Mesothelial cell of epicardium (in vitro differentiated cells): ENCODE results near the gene TYSND1. TPM values are rescaled to one million over a fixed set of nuclear protein-coding genes. Genes with fewer than 3 reads are reported as not detected.
"Not testable (repeated sequence)": the region's sequence is repeated elsewhere in the genome, so short reads cannot be mapped to it uniquely, and the experiment has no call there.

Experiments
- DNase-seq, 2 experiments: peaks; one replicate each; pipeline ENCODE4 v3.0.0; 2021; ENCODE audit warnings: low spot score in 2 of 2; ENCODE audit not compliant: unreplicated experiment in 2 of 2
- H3K27ac Mint-ChIP-seq: 2 replicates; pipeline ENCODE4 v1.8.0; 2021; ENCODE audit warnings: mixed read lengths
- H3K27me3 Mint-ChIP-seq: 2 replicates; pipeline ENCODE4 v1.8.0; 2021; ENCODE audit warnings: low read depth, mixed read lengths
- H3K36me3 Mint-ChIP-seq: 2 replicates; pipeline ENCODE4 v1.8.0; 2021; ENCODE audit warnings: mixed read lengths
- H3K4me1 Mint-ChIP-seq: 2 replicates; pipeline ENCODE4 v1.8.0; 2021; ENCODE audit warnings: mixed read lengths
- H3K4me3 Mint-ChIP-seq: 2 replicates; pipeline ENCODE4 v1.8.0; 2021; ENCODE audit warnings: mild to moderate bottlenecking, moderate library complexity, mixed read lengths
- H3K9me3 Mint-ChIP-seq: 2 replicates; pipeline ENCODE4 v1.8.0; 2021; ENCODE audit warnings: mixed read lengths
- total RNA-seq: library from RNA; stranded (reverse); gene quantifications from 3 replicates; pipeline ENCODE4 v1.2.1, GENCODE V29; 2021
- TF ChIP-seq, protein P1 (sequence below): fragments of 200-600 bp; sonication (generic); IDR thresholded peaks from one replicate; pipeline ENCODE4 v1.5.0; 2021; ENCODE audit warnings: antibody characterized with exemption; ENCODE audit not compliant: unreplicated experiment

The TYSND1 gene
- total RNA-seq, 1 donor from 2014 or later: 19.9 TPM

- H3K4me1 Mint-ChIP-seq: peaks cover 7% of the 10 kb centered on the region
- no peaks in the 10 kb centered on the region for H3K27me3 Mint-ChIP-seq
- no peak overlapping the region for H3K4me3 Mint-ChIP-seq
- DNase-seq: no peak
- H3K27ac Mint-ChIP-seq: no peak overlapping the region
- H3K9me3 Mint-ChIP-seq: no peaks in the 10 kb centered on the region
- H3K36me3 Mint-ChIP-seq: peaks cover 2% of the 10 kb centered on the region
- TF ChIP-seq, protein P1, sequence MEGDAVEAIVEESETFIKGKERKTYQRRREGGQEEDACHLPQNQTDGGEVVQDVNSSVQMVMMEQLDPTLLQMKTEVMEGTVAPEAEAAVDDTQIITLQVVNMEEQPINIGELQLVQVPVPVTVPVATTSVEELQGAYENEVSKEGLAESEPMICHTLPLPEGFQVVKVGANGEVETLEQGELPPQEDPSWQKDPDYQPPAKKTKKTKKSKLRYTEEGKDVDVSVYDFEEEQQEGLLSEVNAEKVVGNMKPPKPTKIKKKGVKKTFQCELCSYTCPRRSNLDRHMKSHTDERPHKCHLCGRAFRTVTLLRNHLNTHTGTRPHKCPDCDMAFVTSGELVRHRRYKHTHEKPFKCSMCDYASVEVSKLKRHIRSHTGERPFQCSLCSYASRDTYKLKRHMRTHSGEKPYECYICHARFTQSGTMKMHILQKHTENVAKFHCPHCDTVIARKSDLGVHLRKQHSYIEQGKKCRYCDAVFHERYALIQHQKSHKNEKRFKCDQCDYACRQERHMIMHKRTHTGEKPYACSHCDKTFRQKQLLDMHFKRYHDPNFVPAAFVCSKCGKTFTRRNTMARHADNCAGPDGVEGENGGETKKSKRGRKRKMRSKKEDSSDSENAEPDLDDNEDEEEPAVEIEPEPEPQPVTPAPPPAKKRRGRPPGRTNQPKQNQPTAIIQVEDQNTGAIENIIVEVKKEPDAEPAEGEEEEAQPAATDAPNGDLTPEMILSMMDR: no peak
Observed at GRCh38 chr10:70126700-70127395, 19.7 kb downstream of the TYSND1 start.

DNA sequence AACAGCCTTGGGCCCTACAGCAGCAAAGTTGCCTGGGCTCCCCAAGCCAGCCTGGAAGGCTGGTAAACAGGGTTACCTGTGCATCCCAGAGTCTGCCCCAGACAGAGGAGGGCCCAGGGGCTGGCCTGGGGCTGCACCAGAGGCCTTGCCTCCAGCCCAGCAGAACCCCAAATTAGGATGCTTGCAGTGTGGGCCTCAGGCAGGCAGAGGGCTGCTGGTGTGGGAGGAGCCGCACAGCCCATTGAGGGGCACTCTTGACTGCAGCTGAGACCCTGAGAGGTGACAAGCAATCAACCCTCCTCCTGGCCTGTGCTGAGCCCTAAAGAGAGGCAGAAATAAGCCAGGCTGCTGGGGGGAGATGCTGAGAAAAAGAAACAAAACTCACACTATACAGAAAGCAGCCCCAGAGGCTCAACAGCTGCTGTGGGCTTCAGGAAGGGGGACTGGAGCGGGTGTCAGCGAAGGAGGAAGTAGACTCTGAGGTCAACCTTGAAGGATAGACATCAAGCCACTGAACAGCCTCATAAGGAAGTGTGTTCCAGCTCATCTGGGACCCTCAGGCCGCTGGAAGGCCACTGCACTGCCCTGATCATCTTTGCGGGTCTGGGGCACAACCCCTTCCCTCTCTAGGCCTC lies 20.5 kb downstream of the TYSND1 start:
- Mint-ChIP-seq H3K27ac (no peak overlapping the region), H3K9me3 (no peaks in the 10 kb centered on the region), H3K4me1 (no peaks in the 10 kb centered on the region), H3K36me3 (peaks cover 2% of the 10 kb centered on the region), H3K27me3 (no peaks in the 10 kb centered on the region), H3K4me3 (no peak overlapping the region)
- TF ChIP-seq, protein P1: no peak
- no peak for DNase-seq

- no peak for DNase-seq
- no peaks in the 10 kb centered on the region for H3K4me1 Mint-ChIP-seq
- TF ChIP-seq, protein P1: no peak
- H3K4me3 Mint-ChIP-seq: no peak overlapping the region
- peaks cover 2% of the 10 kb centered on the region for H3K36me3 Mint-ChIP-seq
- H3K9me3 Mint-ChIP-seq: no peaks in the 10 kb centered on the region
- no peaks in the 10 kb centered on the region for H3K27me3 Mint-ChIP-seq
- H3K27ac Mint-ChIP-seq: no peak overlapping the region
Observed at GRCh38 chr10:70124918-70125317, 21.6 kb downstream of the TYSND1 start.

DNA sequence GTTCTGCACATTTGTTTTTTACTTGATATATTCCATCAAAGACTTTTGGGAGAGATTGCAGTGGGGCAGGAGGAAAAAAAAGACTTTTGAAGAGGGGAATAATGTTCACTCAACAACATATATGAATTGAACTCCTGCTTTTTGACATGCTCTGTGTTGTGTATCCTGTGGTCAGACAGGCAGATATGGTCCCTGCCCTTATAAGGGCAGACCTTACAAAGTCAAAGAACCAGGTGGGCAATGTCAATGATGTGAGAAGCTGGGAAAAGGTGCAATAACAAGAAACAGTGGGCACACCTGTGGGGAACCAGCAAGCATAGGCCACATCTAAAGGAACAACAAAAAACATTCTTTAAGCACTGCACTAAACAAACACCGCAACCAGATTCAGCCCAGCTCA lies 22.1 kb downstream of the TYSND1 start:
- H3K9me3 Mint-ChIP-seq: no peaks in the 10 kb centered on the region
- no peaks in the 10 kb centered on the region for H3K4me1 Mint-ChIP-seq
- H3K36me3 Mint-ChIP-seq: peaks cover 2% of the 10 kb centered on the region
- no peak overlapping the region for H3K27ac Mint-ChIP-seq
- DNase-seq: no peak
- TF ChIP-seq, protein P1: no peak
- no peak overlapping the region for H3K4me3 Mint-ChIP-seq
- H3K27me3 Mint-ChIP-seq: no peaks in the 10 kb centered on the region

GRCh38 chr10:70123817-70124216 lies 22.7 kb downstream of the TYSND1 start:
- no peak for DNase-seq
- peaks cover 2% of the 10 kb centered on the region for H3K36me3 Mint-ChIP-seq
- H3K27ac Mint-ChIP-seq: no peak overlapping the region
- no peaks in the 10 kb centered on the region for H3K27me3 Mint-ChIP-seq
- H3K4me3 Mint-ChIP-seq: no peak overlapping the region
- no peaks in the 10 kb centered on the region for H3K4me1 Mint-ChIP-seq
- H3K9me3 Mint-ChIP-seq: no peaks in the 10 kb centered on the region
- TF ChIP-seq, protein P1: no peak

DNA sequence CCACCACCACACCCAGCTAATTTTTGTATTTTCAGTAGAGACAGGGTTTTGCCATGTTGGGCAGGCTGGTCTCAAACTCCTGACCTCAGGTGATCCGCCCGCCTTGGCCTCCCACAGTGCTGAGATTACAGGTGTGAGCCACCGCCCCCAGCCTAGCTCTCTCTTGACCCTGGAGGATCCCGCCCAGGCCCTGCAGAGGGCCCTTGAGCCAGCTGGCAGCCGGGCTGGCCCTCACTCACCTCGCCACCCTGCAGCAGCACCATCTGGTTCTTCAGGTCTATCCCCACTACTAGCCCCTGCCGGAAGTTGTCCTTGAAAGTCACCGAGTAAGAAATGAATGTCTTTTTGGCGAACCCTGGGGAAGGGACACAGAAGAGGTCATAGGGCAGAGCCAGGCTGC lies 23.3 kb downstream of the TYSND1 start:
- H3K4me1 Mint-ChIP-seq, H3K27me3 Mint-ChIP-seq, H3K9me3 Mint-ChIP-seq, H3K4me3 Mint-ChIP-seq, H3K36me3 Mint-ChIP-seq, H3K27ac Mint-ChIP-seq, DNase-seq: not testable (repeated sequence)
